GM19372 (cell line): Measurements from ENCODE around the gene FEV.
A peak's percentile ranks its signal among the peaks of the same experiment; 100 is the strongest.

Experiments
- ATAC-seq: cut with Tn5 transposase; IDR thresholded peaks from one replicate; pipeline ENCODE4 v1.9.1; 2021; ENCODE audit warnings: mild to moderate bottlenecking, low read depth, moderate library complexity; ENCODE audit not compliant: unreplicated experiment

Gene FEV

GRCh38 chr2:218979846-218980734 lies 4.9 kb downstream of the FEV start:
- ATAC-seq, result peak; percentile 86

- no peak for ATAC-seq
Observed at GRCh38 chr2:218975060-218975777, 9.8 kb downstream of the FEV start.

GRCh38 chr2:218970894-218971293 lies 14.1 kb downstream of the FEV start:
- no peak for ATAC-seq

- ATAC-seq, result no peak
Observed at GRCh38 chr2:218964041-218964771, 20.8 kb downstream of the FEV start.

GRCh38 chr2:218963601-218964000 lies 21.4 kb downstream of the FEV start:
- ATAC-seq, result no peak

GRCh38 chr2:218962859-218963492 lies 22.0 kb downstream of the FEV start:
- ATAC-seq, result no peak

- no peak for ATAC-seq
Observed at GRCh38 chr2:218961651-218962570, 23.1 kb downstream of the FEV start.

- ATAC-seq, result no peak
Observed at GRCh38 chr2:218961229-218961628, 23.8 kb downstream of the FEV start.

- no peak for ATAC-seq
Observed at GRCh38 chr2:218960309-218961165, 24.4 kb downstream of the FEV start.

GRCh38 chr2:218959761-218960308 lies 25.1 kb downstream of the FEV start:
- peak; percentile 12 for ATAC-seq

- ATAC-seq, result peak; percentile 99
Observed at GRCh38 chr2:218959141-218959731, 25.7 kb downstream of the FEV start, which contains the start of gene CDK5R2. TSS of gene CDK5R2 (plus strand) at chr2:218959666. CDS start at chr2:218959821, 155 bp downstream.

- no peak for ATAC-seq
Observed at GRCh38 chr2:218958276-218958675, 26.7 kb downstream of the FEV start.

- ATAC-seq, result no peak
Observed at GRCh38 chr2:218957671-218958070, 27.3 kb downstream of the FEV start.

- no peak for ATAC-seq
Observed at GRCh38 chr2:218956039-218956438, 28.9 kb downstream of the FEV start.

GRCh38 chr2:218954541-218955300 lies 30.3 kb downstream of the FEV start:
- ATAC-seq, result no peak

- ATAC-seq, result no peak
Observed at GRCh38 chr2:218953366-218953954, 31.5 kb downstream of the FEV start.

- ATAC-seq, result no peak
Observed at GRCh38 chr2:218952160-218952559, 32.8 kb downstream of the FEV start.
